IgD-negative memory B cell (primary cell): ENCODE measurements around the gene ZNF532. TPM values are rescaled to one million over a fixed set of nuclear protein-coding genes. Genes with fewer than 3 reads are reported as not detected.
A peak's percentile ranks its signal among the peaks of the same experiment; 100 is the strongest.

ENCODE experiments used
- H3K27ac Mint-ChIP-seq, 3 donors: one replicate each; pipeline ENCODE4 v1.8.0; 2020 to 2022; ENCODE audit warnings: mild to moderate bottlenecking in 3 of 3, mixed read lengths in 3 of 3, moderate library complexity in 1 of 3
- H3K27me3 Mint-ChIP-seq: one replicate; pipeline ENCODE4 v1.8.0; 2021; ENCODE audit warnings: mixed read lengths
- H3K36me3 Mint-ChIP-seq: one replicate; pipeline ENCODE4 v1.8.0; 2020; ENCODE audit warnings: mild to moderate bottlenecking, mixed read lengths
- H3K4me1 Mint-ChIP-seq, 3 donors: one replicate each; pipeline ENCODE4 v1.8.0; 2020 to 2022; ENCODE audit warnings: mixed read lengths in 3 of 3, mild to moderate bottlenecking in 1 of 3
- H3K4me3 Mint-ChIP-seq, 4 donors: one replicate each; pipeline ENCODE4 v1.8.0; 2020 to 2022; ENCODE audit warnings: mild to moderate bottlenecking in 4 of 4, mixed read lengths in 4 of 4, moderate library complexity in 3 of 4
- H3K9me3 Mint-ChIP-seq, 3 donors: one replicate each; pipeline ENCODE4 v1.8.0; 2020 to 2021; ENCODE audit warnings: mixed read lengths in 3 of 3, mild to moderate bottlenecking in 1 of 3
- polyA plus RNA-seq: library from polyadenylated mRNA; unstranded; fragments of 300-500 nt; fragmentation: Illumina TruSeq; gene quantifications from one replicate; pipeline ENCODE4 v1.2.3, GENCODE V29; 2021

The ZNF532 gene
- polyA plus RNA-seq, 1 donor from 2014 or later, result 14.8 TPM

DNA sequence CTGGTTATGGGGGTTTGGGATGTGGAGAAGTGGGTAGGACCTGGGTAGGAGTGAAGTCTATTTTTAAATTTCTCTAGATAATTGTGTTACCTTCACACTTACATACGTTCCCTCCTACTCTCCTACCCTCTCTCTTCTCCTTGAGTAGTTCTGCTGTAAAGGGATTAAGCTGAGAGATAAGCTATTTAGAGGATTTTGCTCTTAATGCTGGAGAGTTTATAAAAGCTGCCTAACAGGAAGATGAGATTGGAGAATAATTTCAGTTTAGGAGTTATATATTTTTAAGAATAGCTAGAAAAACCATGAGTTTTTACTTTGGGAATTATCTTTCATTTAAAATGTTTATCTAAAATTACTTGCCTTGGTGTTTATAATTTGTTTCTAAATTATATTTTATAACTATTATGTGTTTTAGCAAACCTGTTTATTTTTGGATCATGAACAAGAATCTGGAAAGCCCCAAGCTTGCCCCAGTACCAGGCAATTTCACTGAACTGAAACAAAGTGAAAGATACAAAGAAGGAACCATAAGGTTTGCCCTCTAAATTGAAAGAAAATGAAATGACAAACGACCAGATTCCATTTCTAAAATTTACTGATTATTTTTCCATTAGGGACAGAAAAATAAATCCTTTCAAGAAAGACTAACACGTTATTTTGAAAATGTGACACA, 101.5 kb downstream of the ZNF532 start:
- Mint-ChIP-seq H3K4me3 (peak overlapping the region; percentile 9 to 92 (median 90)), H3K9me3 (peaks cover 0 to 4% (median 0%) of the 10 kb centered on the region in 3 donors), H3K27ac (peak overlapping the region; percentile 25 to 99 (median 98)), H3K27me3 (peaks cover 2% of the 10 kb centered on the region), H3K36me3 (peaks cover 11% of the 10 kb centered on the region), H3K4me1 (peaks cover 45 to 78% (median 61%) of the 10 kb centered on the region in 3 donors)

- peaks cover 45 to 78% (median 62%) of the 10 kb centered on the region in 3 donors for H3K4me1 Mint-ChIP-seq
- H3K36me3 Mint-ChIP-seq, result peaks cover 11% of the 10 kb centered on the region
- peaks cover 2% of the 10 kb centered on the region for H3K27me3 Mint-ChIP-seq
- peak overlapping the region; percentile 25 to 98 (median 98) for H3K27ac Mint-ChIP-seq
- peaks cover 0 to 4% (median 0%) of the 10 kb centered on the region in 3 donors for H3K9me3 Mint-ChIP-seq
- H3K4me3 Mint-ChIP-seq, result peak overlapping the region; percentile 9 to 91 (median 84)
Measured at GRCh38 chr18:58966704-58967103, 102.0 kb downstream of the ZNF532 start.

DNA sequence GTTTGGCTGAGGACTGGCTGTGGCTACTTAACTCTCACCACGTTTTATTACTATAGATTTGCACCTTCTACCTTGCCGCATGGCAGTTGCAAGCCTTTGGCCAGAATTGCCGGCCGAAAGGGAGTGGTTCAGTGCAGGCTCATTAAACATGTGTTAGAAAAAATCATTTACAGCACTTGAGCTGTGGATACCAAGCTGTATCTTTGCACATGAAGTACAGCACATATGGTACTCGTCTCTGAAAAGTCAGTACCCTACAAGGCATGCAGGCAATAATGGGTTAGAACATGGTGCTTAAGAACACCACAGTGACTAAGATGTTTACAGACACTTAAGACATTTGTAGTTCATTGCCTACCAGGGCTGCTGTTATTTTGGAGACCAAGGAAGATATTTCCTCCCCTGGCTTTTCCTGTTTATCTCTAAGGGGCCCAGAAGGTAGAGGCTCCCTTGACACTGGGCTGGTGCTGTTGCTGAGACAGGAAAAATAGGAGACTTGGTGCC, 103.1 kb downstream of the ZNF532 start:
- peaks cover 11% of the 10 kb centered on the region for H3K36me3 Mint-ChIP-seq

DNA sequence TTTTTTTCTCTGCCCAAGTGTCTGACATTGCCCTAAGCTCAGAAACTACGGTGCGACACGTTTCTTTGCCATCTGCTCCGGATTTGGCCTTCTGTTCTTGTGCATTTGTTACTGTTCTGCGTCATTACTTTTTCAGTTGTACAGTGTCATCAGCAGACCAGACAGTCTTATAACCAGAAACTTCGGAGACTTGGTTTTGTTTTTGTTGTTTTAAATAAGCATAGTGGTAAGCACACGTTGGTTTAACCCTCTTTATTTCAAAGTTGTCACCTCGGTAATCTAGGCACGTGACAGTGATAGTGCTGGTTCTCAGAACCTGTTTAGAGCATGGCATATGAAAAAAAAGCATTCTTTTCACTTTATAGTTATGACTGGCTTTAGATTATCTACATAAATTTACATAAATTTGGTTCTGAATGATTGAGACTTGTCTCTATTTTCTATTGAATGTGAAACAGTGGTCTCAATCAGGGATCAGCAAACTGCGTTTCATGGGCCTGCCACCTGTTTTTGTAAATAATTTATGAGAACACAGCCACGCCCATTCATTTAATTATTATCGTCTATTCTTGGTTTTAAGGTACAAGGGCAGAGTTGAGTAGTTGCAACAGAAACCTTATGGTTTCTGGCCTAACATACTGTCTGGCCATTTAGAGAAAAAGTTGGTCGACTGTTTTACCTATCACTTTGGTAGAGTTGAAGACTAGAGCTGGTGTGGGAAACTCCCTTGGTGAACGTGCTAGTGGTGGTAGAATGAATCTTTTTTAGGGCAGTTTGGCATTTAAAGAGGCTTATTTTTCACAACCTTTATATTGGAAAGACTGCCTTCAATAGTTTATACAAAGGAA, 106.5 kb downstream of the ZNF532 start:
- Mint-ChIP-seq H3K36me3 (peaks cover 17% of the 10 kb centered on the region), H3K27me3 (peaks cover 2% of the 10 kb centered on the region), H3K27ac (peak overlapping the region; percentile 25 to 98 (median 94)), H3K4me1 (peaks cover 58 to 88% (median 62%) of the 10 kb centered on the region in 3 donors), H3K4me3 (peak overlapping the region; percentile 53 to 84 (median 64)), H3K9me3 (no peaks in the 10 kb centered on the region)

More for the DNA sequence above, 103.1 kb downstream of the ZNF532 start:
- peak overlapping the region; percentile 25 to 98 (median 98) for H3K27ac Mint-ChIP-seq
- peak overlapping the region in 3 of 4 donors; percentile 9 to 91 (median 79) for H3K4me3 Mint-ChIP-seq
- peaks cover 2% of the 10 kb centered on the region for H3K27me3 Mint-ChIP-seq
- H3K4me1 Mint-ChIP-seq, result peaks cover 54 to 82% (median 66%) of the 10 kb centered on the region in 3 donors
- H3K9me3 Mint-ChIP-seq, result peaks cover 0 to 4% (median 0%) of the 10 kb centered on the region in 3 donors

DNA sequence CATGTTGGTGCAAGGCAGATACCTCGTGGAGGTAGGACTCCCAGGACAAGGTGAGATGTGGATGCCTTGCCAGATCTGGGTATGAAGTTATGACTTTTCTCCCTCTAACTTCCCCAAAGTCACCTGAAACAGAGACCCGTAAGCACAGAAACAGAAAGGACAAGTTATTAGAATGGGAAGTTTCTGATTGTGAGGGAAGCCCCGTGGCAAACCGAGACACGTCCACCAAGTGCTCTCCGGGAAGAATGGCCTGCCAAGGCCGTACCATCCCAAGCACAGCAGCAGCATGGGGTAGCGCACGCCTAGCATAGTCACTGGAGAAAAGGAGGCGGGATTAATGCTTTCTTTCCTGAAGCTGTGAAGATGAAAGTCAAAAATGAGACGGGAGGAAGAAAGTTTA, 110.6 kb downstream of the ZNF532 start:
- peak overlapping the region; percentile 69 to 99 (median 94) for H3K27ac Mint-ChIP-seq
- H3K36me3 Mint-ChIP-seq, result peaks cover 14% of the 10 kb centered on the region
- peak overlapping the region; percentile 63 to 94 (median 90) for H3K4me3 Mint-ChIP-seq

DNA sequence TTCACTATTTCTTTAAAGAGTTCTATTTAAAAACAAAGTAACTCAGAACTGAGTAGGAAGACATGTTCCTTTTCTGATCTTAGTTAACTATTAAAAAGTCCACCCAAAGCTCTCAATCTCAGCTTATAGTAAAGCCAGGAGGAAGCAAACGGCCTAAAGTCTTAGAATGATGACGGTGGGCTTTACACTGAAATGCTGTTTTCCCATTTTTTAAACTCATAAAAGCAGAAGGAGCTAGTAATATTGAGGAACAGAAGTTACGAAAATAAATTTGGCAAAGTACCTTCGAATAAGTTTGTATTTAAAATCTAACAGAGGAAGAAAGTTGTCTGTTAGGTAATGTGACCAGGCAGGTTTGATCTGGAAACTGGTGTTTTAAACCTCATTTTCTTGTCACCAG, 111.1 kb downstream of the ZNF532 start:
- H3K27me3 Mint-ChIP-seq, result peaks cover 1% of the 10 kb centered on the region
- H3K9me3 Mint-ChIP-seq, result no peaks in the 10 kb centered on the region
- peaks cover 42 to 52% (median 43%) of the 10 kb centered on the region in 3 donors for H3K4me1 Mint-ChIP-seq
- H3K27ac Mint-ChIP-seq, result peak overlapping the region; percentile 69 to 99 (median 94)
- peak overlapping the region; percentile 63 to 94 (median 90) for H3K4me3 Mint-ChIP-seq
- H3K36me3 Mint-ChIP-seq, result peaks cover 15% of the 10 kb centered on the region

More for the DNA sequence above, 110.6 kb downstream of the ZNF532 start:
- peaks cover 2% of the 10 kb centered on the region for H3K27me3 Mint-ChIP-seq
- peaks cover 46 to 57% (median 47%) of the 10 kb centered on the region in 3 donors for H3K4me1 Mint-ChIP-seq
- H3K9me3 Mint-ChIP-seq, result no peaks in the 10 kb centered on the region

GRCh38 chr18:58977223-58977622, 112.5 kb downstream of the ZNF532 start:
- peaks cover 21% of the 10 kb centered on the region for H3K36me3 Mint-ChIP-seq

GRCh38 chr18:58977801-58978200, 113.1 kb downstream of the ZNF532 start:
- no peak overlapping the region for H3K27ac Mint-ChIP-seq
- H3K27me3 Mint-ChIP-seq, result no peaks in the 10 kb centered on the region
- no peaks in the 10 kb centered on the region for H3K9me3 Mint-ChIP-seq
- peaks cover 25% of the 10 kb centered on the region for H3K36me3 Mint-ChIP-seq
- H3K4me3 Mint-ChIP-seq, result peak overlapping the region in 1 of 4 donors; percentile 47
- peaks cover 22 to 34% (median 24%) of the 10 kb centered on the region in 3 donors for H3K4me1 Mint-ChIP-seq

More at GRCh38 chr18:58977223-58977622, 112.5 kb downstream of the ZNF532 start:
- H3K27ac Mint-ChIP-seq, result peak overlapping the region in 1 of 3 donors; percentile 59
- peak overlapping the region in 1 of 4 donors; percentile 47 for H3K4me3 Mint-ChIP-seq
- H3K27me3 Mint-ChIP-seq, result no peaks in the 10 kb centered on the region
- H3K9me3 Mint-ChIP-seq, result no peaks in the 10 kb centered on the region
- peaks cover 27 to 38% (median 30%) of the 10 kb centered on the region in 3 donors for H3K4me1 Mint-ChIP-seq

DNA sequence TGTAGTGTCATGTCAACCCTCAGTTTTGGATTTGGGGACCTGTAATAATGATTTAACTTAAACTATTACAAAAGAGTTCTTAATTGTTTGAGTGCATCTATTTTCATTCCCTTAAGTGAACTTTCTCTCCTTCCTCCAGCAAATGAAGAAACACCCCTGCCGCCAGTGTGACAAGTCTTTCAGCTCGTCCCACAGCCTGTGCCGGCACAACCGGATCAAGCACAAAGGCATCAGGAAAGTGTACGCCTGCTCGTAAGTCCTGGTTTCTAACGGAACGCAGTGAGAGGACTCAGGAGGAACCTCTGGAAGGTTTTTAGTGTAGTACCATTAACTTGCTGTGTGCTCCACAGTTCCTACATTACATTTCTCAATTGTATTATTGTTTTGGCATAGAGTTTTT, 114.2 kb downstream of the ZNF532 start:
- Mint-ChIP-seq H3K27ac (peak overlapping the region in 1 of 3 donors; percentile 35), H3K36me3 (peaks cover 18% of the 10 kb centered on the region), H3K4me3 (no peak overlapping the region), H3K27me3 (no peaks in the 10 kb centered on the region), H3K4me1 (peaks cover 17 to 25% (median 19%) of the 10 kb centered on the region in 3 donors), H3K9me3 (no peaks in the 10 kb centered on the region)

DNA sequence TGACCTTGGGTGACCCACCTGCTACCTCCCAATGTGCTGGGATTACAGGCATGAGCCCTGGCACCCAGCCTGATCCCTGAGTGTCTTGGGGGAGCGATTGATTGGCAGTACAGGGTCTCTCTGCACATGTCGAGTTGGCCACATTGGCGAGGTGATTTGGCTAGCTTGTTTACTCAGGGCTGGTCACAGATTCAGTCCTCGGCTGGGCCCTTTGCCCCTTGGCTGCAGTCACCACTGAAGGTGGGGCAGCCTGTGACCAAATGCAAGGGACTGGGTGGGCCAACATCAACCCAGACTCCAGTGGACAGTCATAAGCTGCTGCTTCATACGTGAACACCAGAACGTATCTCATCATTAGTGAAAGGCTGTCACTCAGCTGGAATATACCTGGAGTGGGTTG, 114.9 kb downstream of the ZNF532 start:
- Mint-ChIP-seq H3K27ac (peak overlapping the region in 1 of 3 donors; percentile 15), H3K9me3 (no peaks in the 10 kb centered on the region), H3K4me3 (no peak overlapping the region)

DNA sequence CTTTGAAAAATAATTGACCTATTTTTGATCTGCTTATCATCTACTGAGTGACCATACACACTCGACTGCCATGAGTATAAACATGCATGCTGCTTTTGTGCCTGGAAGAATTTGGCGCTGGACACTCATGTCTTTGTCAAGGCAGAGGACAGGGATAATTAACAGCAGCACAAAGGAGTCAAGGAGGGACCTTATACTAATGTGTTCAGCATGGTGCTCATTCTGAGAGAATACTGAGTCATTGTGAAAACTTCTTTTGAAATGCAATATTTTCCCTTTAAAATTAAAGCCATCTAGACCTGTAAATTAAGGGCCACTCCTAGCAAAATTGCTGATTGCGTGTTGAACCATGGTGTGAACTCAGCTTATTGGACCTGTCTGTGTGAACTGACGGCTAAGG, 116.3 kb downstream of the ZNF532 start:
- H3K27me3 Mint-ChIP-seq, result no peaks in the 10 kb centered on the region
- H3K4me1 Mint-ChIP-seq, result peaks cover under 1 to 7% (median 6%) of the 10 kb centered on the region in 3 donors
- H3K9me3 Mint-ChIP-seq, result no peaks in the 10 kb centered on the region
- H3K27ac Mint-ChIP-seq, result no peak overlapping the region
- peaks cover 18% of the 10 kb centered on the region for H3K36me3 Mint-ChIP-seq
- no peak overlapping the region for H3K4me3 Mint-ChIP-seq

More for the DNA sequence above, 114.9 kb downstream of the ZNF532 start:
- Mint-ChIP-seq H3K36me3 (peaks cover 18% of the 10 kb centered on the region), H3K4me1 (peaks cover 14 to 20% (median 17%) of the 10 kb centered on the region in 3 donors), H3K27me3 (no peaks in the 10 kb centered on the region)

DNA sequence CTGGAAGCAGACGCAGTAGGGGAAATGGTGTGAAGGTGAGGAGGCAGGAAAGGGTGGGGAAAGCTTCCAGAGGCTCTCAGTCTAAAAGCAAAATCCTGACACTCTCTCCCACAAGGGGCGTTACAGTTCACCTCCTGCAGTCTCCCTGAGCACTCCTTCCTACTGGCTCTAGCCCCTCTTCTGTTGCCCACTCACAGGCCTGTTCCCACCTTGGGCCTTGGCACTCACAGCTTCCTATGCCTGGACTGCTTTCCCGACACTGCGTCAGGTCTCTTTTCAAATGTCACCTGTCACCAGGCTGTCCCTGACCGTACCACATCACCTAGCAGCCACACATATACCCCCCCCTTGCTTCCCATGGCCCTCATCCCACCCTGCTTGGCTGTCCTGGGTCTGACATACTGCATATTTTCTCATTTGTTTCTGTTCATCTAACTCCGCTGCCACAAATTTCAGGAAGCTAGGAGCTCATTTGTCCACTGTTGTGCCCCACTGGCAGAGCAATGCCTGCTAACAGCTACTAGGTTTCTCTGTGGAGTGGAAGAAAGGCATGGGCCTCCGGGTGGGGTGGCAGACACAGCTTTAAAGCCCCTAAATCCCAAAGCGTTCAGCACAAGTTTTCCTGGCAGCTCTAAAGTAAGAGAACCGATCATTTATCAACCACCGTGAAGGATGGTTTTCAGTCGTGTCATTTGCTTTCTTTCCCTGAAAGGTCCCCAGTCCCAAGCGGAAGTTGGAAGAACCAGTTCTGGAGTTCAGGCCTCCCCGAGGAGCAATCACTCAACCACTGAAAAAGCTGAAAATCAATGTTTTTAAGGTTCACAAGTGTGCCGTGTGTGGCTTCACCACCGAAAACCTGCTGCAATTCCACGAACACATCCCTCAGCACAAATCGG, 118.8 kb downstream of the ZNF532 start:
- Mint-ChIP-seq H3K4me3 (no peak overlapping the region), H3K27me3 (no peaks in the 10 kb centered on the region), H3K9me3 (peaks cover 0 to 5% (median 0%) of the 10 kb centered on the region in 3 donors), H3K4me1 (no peaks in the 10 kb centered on the region), H3K27ac (no peak overlapping the region), H3K36me3 (peaks cover 18% of the 10 kb centered on the region)

- peaks cover 19 to 22% (median 21%) of the 10 kb centered on the region in 3 donors for H3K4me1 Mint-ChIP-seq
- no peaks in the 10 kb centered on the region for H3K27me3 Mint-ChIP-seq
- H3K4me3 Mint-ChIP-seq, result no peak overlapping the region
- peaks cover 2% of the 10 kb centered on the region for H3K36me3 Mint-ChIP-seq
- H3K9me3 Mint-ChIP-seq, result peaks cover 2 to 20% (median 5%) of the 10 kb centered on the region in 3 donors
- H3K27ac Mint-ChIP-seq, result peak overlapping the region in 1 of 3 donors; percentile 78
Measured at GRCh38 chr18:58988600-58988999, 123.9 kb downstream of the ZNF532 start.
